GM04503 (cell line): ENCODE data around the gene TMPRSS11E.
"Not testable (repeated sequence)": the region's sequence is repeated elsewhere in the genome, so short reads cannot be mapped to it uniquely, and the experiment has no call there.

Source experiments
- DNase-seq: peaks from one replicate; pipeline ENCODE4 v3.0.0-alpha.2; 2012; ENCODE audit warnings: low read depth

TMPRSS11E gene, protein sequence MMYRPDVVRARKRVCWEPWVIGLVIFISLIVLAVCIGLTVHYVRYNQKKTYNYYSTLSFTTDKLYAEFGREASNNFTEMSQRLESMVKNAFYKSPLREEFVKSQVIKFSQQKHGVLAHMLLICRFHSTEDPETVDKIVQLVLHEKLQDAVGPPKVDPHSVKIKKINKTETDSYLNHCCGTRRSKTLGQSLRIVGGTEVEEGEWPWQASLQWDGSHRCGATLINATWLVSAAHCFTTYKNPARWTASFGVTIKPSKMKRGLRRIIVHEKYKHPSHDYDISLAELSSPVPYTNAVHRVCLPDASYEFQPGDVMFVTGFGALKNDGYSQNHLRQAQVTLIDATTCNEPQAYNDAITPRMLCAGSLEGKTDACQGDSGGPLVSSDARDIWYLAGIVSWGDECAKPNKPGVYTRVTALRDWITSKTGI

DNA sequence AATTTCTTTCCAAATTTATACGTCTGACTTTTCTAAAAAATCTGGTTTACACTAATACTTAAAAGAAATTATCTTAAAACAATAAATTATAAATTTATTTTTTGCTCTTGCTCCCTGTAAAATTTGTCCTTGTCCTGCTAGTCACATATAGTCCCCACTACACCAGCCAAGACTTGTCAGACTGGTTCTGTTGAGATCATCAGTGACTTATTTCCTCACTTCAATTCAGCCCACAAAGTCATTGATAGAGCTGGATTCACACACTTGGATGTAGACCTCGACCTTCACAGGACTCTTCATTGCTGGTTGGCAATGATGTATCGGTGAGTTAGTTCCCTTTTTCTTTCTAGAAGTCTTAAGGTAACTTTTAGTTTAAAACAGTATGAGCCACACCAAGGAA lies at the start of gene TMPRSS11E:
TMPRSS11E (plus strand) TSS at position 263 of the 400 bp plus-strand sequence; CDS start at position 313, 50 bp downstream.
- DNase-seq: no peak

GRCh38 chr4:68399306-68399705 lies 48.0 kb upstream of the TMPRSS11E start:
- no peak for DNase-seq

- no peak for DNase-seq
Measured at GRCh38 chr4:68401231-68401630, 46.0 kb upstream of the TMPRSS11E start.

GRCh38 chr4:68404153-68404552 lies 43.1 kb upstream of the TMPRSS11E start:
- no peak for DNase-seq

- not testable (repeated sequence) for DNase-seq
Measured at GRCh38 chr4:68405718-68406478, 41.4 kb upstream of the TMPRSS11E start.

DNA sequence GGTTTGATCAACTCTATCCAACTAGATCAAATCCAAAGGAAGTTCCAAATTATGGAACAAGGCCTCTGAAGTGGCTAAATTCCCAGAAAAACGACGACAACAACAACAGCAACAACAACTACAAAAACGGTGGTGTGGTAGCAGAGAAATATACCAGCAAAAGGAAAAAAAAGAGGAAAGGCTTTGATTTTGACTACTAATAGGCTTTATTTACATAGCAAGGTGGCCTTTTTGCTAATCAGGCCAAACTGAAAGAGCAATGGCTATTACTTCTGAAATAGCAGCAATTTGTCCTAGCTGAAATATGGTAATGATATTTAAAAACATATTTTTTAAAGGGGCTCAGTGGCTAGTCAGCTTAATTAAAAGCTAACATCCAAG lies 40.8 kb upstream of the TMPRSS11E start:
- no peak for DNase-seq

DNA sequence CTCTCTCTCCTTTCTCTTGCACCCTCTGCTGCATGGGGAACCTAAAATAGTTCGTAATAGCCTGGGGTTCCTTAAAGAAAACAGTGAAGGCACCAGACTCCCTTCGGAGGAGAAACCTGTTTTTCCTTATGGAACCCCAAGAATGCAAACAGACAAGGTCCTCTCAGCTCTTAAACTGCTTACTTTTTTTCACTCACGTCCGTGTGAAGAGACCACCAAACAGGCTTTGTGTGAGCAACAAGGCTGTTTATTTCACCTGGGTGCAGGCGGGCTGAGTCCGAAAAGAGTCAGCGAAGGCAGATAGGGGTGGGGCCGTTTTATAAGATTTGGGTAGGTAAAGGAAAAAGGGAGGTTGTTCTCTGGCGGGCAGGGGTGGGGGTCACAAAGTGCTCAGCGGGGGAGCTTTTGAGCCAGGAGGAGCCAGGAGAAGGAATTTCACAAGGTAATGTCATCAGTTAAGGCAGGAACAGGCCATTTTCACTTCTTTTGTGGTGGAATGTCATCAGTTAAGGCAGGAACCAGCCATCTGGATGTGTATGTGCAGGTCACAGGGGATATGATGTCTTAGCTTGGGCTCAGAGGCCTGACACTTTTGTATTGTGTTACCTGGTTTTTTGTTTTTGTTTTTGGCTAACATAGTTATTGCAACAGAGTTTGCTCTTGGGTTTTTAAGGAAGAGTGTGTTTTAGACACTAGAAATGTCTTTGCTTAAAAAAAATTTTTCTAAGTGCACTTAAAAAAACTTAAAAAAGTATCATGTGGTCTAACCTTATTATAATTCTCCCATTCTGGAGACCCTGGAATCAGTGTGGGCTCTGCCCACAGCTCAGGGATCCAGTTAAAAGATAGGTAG lies 40.0 kb upstream of the TMPRSS11E start:
- DNase-seq: not testable (repeated sequence)

GRCh38 chr4:68407868-68408190 lies 39.4 kb upstream of the TMPRSS11E start:
- no peak for DNase-seq

GRCh38 chr4:68410149-68410548 lies 37.1 kb upstream of the TMPRSS11E start:
- DNase-seq: no peak

GRCh38 chr4:68410643-68411042 lies 36.6 kb upstream of the TMPRSS11E start:
- DNase-seq: no peak

DNA sequence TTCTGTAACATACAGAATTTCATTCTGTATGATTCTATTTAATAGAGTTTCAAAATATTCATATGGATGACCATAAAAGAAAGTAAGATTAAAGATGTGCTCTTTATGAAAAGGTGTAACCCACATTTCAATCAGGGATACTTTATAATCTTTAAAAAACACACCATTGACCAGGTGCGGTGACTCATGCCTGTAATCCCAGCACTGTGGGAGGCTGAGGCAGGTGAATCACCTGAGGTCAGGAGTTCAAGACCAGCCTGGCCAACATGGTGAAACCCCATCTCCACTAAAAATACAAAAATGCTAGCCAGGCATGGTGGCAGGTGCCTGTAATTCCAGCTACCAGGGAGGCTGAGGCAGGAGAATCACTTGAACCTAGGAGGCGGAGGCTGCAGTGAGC lies 35.2 kb upstream of the TMPRSS11E start:
- DNase-seq: not testable (repeated sequence)

- DNase-seq: no peak
Measured at GRCh38 chr4:68416591-68416990, 30.7 kb upstream of the TMPRSS11E start.

- DNase-seq: no peak
Measured at GRCh38 chr4:68426516-68426915, 20.7 kb upstream of the TMPRSS11E start.

DNA sequence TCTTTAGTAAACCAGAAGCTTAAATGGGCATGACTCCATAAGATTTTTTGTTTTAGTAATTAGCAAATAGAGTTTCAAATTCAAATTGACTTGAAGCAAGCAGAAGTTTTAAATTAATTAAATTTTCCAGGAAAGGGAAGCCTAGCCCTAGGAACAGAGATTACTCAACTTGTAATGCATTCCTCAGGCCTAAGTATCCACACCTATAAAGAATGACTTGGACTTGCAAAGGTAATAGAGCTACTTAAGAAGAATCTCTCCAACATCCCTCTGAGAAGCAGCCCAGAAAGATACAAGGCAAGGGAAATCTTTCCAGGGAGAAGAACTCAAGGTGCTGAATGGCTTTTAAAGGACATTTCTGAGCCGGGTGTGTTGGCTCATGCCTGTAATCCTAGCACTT lies 16.9 kb upstream of the TMPRSS11E start:
- no peak for DNase-seq

DNA sequence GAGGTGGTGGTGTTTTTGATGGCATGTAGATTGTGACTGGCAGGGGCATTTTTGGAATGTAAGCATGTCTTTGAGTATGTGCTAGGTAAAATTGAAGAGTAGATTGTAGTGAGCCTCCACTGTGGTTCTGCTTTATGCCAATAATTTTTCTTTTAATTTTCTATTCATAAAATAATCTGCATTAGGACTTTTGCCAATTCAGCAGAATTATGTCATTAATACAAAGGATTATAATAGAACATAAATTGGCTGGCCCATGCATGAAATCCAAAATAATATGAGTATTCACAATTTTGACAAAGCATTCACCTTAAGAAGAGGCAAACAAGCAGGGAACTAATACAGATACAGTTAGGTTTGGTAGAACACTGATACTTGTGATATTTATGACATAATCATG lies 14.9 kb upstream of the TMPRSS11E start:
- DNase-seq: no peak

DNA sequence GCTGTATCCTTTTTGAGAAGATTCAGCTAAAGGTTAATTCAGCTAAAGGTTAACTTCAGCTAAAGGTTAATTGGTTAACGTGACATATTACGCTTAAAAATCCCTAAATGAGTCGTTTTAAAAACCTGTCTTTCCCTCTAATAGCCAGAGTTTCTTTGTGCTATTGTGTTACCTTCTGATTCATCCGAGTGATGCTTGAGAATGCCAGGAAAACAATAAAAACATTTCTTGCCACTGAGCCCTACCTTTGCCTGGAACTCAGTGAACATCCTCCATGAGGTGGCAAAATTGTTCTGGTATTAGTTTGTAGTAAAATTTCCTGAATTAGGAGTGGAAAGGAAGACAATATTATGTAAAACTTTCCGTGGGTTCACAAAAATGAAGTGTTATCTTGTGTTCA lies 13.7 kb upstream of the TMPRSS11E start:
- no peak for DNase-seq

- DNase-seq: no peak
Measured at GRCh38 chr4:68434277-68434676, 13.0 kb upstream of the TMPRSS11E start.

GRCh38 chr4:68434836-68435235 lies 12.4 kb upstream of the TMPRSS11E start:
- no peak for DNase-seq

DNA sequence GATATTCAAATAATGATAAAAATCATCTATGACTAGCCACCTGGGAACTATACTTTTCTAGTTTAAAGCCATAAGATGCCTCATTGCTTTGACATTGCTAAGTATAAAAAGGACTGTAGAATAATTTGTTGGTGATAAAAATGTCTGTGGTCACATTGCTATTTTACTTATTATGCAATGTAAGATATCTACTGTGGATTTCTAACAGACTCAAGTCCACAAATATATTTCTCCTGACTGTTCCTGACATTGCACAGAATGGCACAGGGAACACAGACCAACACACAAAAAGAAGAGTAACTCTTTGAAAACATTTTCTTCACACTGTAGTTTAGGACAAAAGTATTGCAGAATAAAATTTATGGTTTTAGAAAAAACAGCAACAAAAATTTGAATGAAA lies 2.2 kb upstream of the TMPRSS11E start:
- no peak for DNase-seq

DNA sequence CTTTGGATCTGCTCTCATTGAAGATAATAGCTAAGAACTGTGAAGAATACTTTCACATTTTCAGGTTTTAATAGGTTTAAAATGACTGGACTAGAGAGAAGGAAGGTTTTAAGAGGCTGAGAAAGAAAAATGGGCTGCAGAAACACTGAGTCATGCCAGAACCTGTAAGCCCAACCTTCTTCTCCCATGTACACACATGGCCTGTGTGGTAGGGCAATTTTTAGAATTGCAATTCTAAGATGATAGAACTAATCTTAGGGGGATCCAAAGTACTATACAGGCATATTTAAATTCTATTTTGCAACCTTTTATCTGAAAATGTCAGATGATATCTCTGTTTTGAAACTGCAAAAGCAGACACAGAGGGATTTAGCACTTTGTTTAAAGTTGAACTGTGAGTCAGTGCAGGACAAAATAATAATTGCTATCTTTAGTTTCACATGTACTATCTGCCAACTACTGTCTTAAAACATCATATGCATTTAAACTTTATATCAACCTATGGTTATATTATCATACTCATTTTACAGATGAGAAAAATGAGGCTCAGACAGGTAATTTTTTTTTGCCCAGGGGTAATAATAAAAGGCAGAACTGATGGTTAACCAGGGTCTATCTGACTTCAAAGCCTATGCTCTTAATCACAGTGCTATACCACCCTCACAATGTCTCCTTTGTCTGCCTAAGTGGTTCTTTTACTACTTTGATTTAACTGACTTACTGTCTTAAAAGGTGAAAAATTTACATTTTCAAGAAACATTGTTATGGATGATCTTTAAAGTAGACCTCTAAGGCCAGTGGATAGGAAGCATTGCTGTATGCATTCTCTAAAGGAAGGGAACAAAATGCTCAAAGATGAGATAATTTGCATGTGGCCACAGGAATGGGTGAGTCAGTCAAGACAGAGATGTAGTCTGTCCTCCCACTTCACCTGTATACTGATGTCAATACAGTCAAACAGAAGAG lies 4.3 kb downstream of the TMPRSS11E start:
- DNase-seq: no peak

GRCh38 chr4:68460085-68460484 lies 12.8 kb downstream of the TMPRSS11E start:
- no peak for DNase-seq
